B cell (primary cell): Measurements from ENCODE around the gene MYH11.

Experiments
- CTCF ChIP-seq: fragments of 200-600 bp; IDR thresholded peaks from one replicate; pipeline ENCODE4 v1.8.0; 2022; ENCODE audit warnings: antibody characterized with exemption, mild to moderate bottlenecking
- EZH2 ChIP-seq: IDR thresholded peaks from 2 replicates; pipeline ENCODE4 v1.6.1; 2012; ENCODE audit warnings: borderline replicate concordance, low read depth, mild to moderate bottlenecking, moderate library complexity, low read length; ENCODE audit not compliant: insufficient read depth, poor library complexity, severe bottlenecking

- TF ChIP-seq CTCF (no peak), EZH2 (no peak)
These were observed 47.1 kb upstream of the MYH11 start for GRCh38 chr16:15903960-15904359.
